ENCODE results near the gene GULP1. TPM values are rescaled to one million over a fixed set of nuclear protein-coding genes. Genes with fewer than 3 reads are reported as not detected.

The GULP1 gene
- total and polyA plus RNA-seq, 2 experiments from 2014 or later = 94.6 to 181 TPM

DNA sequence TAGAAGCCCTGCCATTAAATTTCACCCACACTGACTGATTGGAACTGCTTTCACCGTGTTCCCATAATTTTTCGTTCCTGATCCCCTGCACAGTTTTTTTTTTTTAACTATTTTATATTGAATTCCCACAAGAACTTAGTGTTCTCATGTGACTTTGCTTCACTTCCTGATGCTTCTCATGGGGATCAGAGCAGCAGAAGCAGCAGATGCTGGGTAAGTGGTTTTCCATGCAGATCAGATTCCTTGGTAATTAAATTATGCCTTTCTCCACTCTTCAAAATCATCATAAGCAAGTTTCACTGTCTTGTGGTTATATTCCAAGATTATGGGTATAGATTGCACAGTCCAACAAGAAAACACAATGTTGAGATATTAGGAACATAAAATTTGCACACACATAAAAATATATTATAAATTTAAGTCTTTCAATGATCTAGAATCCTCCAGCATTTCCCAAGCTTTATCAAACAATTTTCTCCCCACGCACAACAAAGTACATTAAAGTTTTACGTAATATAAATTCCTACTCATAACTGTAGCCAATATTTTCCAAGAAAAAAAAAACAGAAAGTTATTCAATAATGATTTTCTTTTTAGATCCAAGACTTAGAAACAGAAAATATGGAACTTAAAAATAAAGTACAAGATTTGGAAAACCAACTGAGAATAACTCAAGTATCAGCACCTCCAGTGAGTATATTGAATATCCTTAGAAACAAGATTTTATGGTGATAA, 277.9 kb downstream of the GULP1 start (continued):
- TF ChIP-seq, protein P1, sequence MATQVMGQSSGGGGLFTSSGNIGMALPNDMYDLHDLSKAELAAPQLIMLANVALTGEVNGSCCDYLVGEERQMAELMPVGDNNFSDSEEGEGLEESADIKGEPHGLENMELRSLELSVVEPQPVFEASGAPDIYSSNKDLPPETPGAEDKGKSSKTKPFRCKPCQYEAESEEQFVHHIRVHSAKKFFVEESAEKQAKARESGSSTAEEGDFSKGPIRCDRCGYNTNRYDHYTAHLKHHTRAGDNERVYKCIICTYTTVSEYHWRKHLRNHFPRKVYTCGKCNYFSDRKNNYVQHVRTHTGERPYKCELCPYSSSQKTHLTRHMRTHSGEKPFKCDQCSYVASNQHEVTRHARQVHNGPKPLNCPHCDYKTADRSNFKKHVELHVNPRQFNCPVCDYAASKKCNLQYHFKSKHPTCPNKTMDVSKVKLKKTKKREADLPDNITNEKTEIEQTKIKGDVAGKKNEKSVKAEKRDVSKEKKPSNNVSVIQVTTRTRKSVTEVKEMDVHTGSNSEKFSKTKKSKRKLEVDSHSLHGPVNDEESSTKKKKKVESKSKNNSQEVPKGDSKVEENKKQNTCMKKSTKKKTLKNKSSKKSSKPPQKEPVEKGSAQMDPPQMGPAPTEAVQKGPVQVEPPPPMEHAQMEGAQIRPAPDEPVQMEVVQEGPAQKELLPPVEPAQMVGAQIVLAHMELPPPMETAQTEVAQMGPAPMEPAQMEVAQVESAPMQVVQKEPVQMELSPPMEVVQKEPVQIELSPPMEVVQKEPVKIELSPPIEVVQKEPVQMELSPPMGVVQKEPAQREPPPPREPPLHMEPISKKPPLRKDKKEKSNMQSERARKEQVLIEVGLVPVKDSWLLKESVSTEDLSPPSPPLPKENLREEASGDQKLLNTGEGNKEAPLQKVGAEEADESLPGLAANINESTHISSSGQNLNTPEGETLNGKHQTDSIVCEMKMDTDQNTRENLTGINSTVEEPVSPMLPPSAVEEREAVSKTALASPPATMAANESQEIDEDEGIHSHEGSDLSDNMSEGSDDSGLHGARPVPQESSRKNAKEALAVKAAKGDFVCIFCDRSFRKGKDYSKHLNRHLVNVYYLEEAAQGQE (IDR thresholded peaks at IDR 0.05; ENCODE audit: unreplicated experiment) = no peak
- TF ChIP-seq CREB1 (CRISPR knock-in tag; IDR thresholded peaks at IDR 0.05; ENCODE audit: low read depth) (no peak), STAT1 (IDR thresholded peaks at IDR 0.05; ENCODE audit: unreplicated experiment) (no peak), EZH2phosphoT487 (IDR thresholded peaks at IDR 0.05; ENCODE audit: unreplicated experiment) (no peak), NANOG (IDR thresholded peaks at IDR 0.05; ENCODE audit: borderline replicate concordance) (no peak), ZNF331 (CRISPR knock-in tag; IDR thresholded peaks at IDR 0.05; ENCODE audit: low read depth) (no peak)
- TF ChIP-seq, protein P2, sequence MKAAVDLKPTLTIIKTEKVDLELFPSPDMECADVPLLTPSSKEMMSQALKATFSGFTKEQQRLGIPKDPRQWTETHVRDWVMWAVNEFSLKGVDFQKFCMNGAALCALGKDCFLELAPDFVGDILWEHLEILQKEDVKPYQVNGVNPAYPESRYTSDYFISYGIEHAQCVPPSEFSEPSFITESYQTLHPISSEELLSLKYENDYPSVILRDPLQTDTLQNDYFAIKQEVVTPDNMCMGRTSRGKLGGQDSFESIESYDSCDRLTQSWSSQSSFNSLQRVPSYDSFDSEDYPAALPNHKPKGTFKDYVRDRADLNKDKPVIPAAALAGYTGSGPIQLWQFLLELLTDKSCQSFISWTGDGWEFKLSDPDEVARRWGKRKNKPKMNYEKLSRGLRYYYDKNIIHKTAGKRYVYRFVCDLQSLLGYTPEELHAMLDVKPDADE (IDR thresholded peaks at IDR 0.05) = no peak

DNA sequence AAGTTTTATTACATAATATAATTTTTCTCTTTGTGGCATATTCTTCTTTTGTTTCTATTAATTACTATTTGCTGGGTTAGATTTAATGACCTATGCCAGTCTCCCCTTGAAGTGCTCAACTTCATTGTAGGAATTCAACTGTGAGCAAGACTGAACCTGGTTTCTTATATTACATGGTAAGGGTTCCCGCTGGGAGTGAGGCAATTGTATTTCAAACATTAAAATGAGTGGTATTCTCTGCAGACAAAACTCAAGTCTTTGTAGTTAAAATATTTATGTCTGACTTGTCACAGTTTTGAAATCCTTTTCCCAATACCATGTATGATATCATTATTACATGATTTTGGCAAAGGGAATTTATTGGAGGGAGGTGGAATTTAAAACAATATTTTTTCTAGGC, 278.7 kb downstream of the GULP1 start:
- Histone ChIP-seq H3K36me3 (ENCODE audit: insufficient read depth) (peaks cover 9% of the 10 kb centered on the region; the same call in 1 of the 2 replicates), H3K27me3 (ENCODE audit: insufficient read depth) (no peaks in the 10 kb centered on the region), H3K4me1 (ENCODE audit: insufficient read depth) (no peaks in the 10 kb centered on the region), H3K27ac (ENCODE audit: low read depth) (no peak overlapping the region), H3K9me2 (ENCODE audit: insufficient read depth) (no peaks in the 10 kb centered on the region), H2AFZ (no peak overlapping the region), H4K20me1 (replicated peaks; ENCODE audit: insufficient read depth) (no peaks in the 10 kb centered on the region), H3K4me2 (no peak overlapping the region), H3F3A (replicated peaks; ENCODE audit: low read depth) (no peaks in the 10 kb centered on the region), H3K4me3 (no peak overlapping the region), H3K79me2 (replicated peaks; ENCODE audit: insufficient read depth) (no peaks in the 10 kb centered on the region)
- Mint-ChIP-seq H3K9me3 (no peaks in the 10 kb centered on the region), H3K4me3 (no peak overlapping the region), H3K36me3 (ENCODE audit: low read depth) (peaks cover 19% of the 10 kb centered on the region), H3K27me3 (ENCODE audit: insufficient read depth, low read depth, poor library complexity) (no peaks in the 10 kb centered on the region), H3K27ac (no peak overlapping the region), H3K4me1 (no peaks in the 10 kb centered on the region; the same call in 2 of the 3 replicates)
- no peak for ATAC-seq
- TF ChIP-seq, protein P3, sequence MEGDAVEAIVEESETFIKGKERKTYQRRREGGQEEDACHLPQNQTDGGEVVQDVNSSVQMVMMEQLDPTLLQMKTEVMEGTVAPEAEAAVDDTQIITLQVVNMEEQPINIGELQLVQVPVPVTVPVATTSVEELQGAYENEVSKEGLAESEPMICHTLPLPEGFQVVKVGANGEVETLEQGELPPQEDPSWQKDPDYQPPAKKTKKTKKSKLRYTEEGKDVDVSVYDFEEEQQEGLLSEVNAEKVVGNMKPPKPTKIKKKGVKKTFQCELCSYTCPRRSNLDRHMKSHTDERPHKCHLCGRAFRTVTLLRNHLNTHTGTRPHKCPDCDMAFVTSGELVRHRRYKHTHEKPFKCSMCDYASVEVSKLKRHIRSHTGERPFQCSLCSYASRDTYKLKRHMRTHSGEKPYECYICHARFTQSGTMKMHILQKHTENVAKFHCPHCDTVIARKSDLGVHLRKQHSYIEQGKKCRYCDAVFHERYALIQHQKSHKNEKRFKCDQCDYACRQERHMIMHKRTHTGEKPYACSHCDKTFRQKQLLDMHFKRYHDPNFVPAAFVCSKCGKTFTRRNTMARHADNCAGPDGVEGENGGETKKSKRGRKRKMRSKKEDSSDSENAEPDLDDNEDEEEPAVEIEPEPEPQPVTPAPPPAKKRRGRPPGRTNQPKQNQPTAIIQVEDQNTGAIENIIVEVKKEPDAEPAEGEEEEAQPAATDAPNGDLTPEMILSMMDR (conservative IDR thresholded peaks at IDR 0.05; ENCODE audit: low read depth in 2 of 2) = no peak
- TF ChIP-seq JUNB (IDR thresholded peaks at IDR 0.05; ENCODE audit: unreplicated experiment) (no peak), POLR2AphosphoS5 (IDR thresholded peaks at IDR 0.05; ENCODE audit: low read depth) (no peak)
- TF ChIP-seq, protein P1 (IDR thresholded peaks at IDR 0.05; ENCODE audit: unreplicated experiment) = no peak
- DNase-seq (ENCODE audit: low spot score) = no peak

Data from GM23338 (cell line).